Tibial nerve (tissue), 4 donors: ENCODE data around the gene ZFAND5. TPM values are rescaled to one million over a fixed set of nuclear protein-coding genes. Genes with fewer than 3 reads are reported as not detected.

Source experiments
- DNase-seq, 2 donors: peaks; one replicate each; pipeline ENCODE4 v3.0.0-alpha.2; 2019; ENCODE audit warnings: low spot score in 2 of 2
- H3K27ac ChIP-seq, 4 donors: fragments of 200-600 bp; sonication (generic) in 3 of 4; one replicate each; pipeline ENCODE4 v1.5.1; 2017 to 2019; ENCODE audit warnings: mild to moderate bottlenecking in 1 of 4
- H3K27me3 ChIP-seq, 2 donors: fragments of 200-600 bp; sonication (generic) in 1 of 2; one replicate each; pipeline versions ENCODE4 v1.5.1 to v1.6.0; 2017 to 2019
- H3K36me3 ChIP-seq, 3 donors: fragments of 200-600 bp; sonication (generic); one replicate each; pipeline ENCODE4 v1.5.1; 2018 to 2019
- H3K4me1 ChIP-seq, 4 donors: fragments of 200-600 bp; sonication (generic) in 3 of 4; one replicate each; pipeline ENCODE4 v1.5.1; 2017 to 2019
- H3K4me3 ChIP-seq, 4 donors: fragments of 200-600 bp; sonication (generic) in 3 of 4; one replicate each; pipeline ENCODE4 v1.5.1; 2017 to 2019; ENCODE audit warnings: mild to moderate bottlenecking in 1 of 4, moderate library complexity in 1 of 4
- H3K9me3 ChIP-seq, 4 donors: fragments of 200-600 bp; sonication (generic) in 3 of 4; one replicate each; pipeline ENCODE4 v1.5.1; 2017 to 2019
- EP300 ChIP-seq, 2 donors: sonication (generic); formaldehyde crosslinking; IDR thresholded peaks; one replicate each; pipeline ENCODE4 v1.6.1; 2017; ENCODE audit warnings: antibody characterized with exemption in 2 of 2, mild to moderate bottlenecking in 1 of 2
- POLR2A ChIP-seq, 2 donors: fragments of 450-650 bp; IDR thresholded peaks; one replicate each; pipeline ENCODE4 v1.6.1; 2017; ENCODE audit warnings: antibody characterized with exemption in 2 of 2, mild to moderate bottlenecking in 2 of 2, moderate library complexity in 2 of 2
- WGBS, 2 donors: methylation state at CpG; one replicate each; pipeline ENCODE4 v1.1.5; 2018; 5-methylcytosine and 5-hydroxymethylcytosine counted together
- total RNA-seq, 4 donors: library from RNA; depleted of rRNA; stranded (reverse); fragments of >200 nt; gene quantifications; one replicate each; pipeline ENCODE4 v1.1.0, GENCODE V29; 2016
- TF ChIP-seq, protein P1 (sequence below), 5 experiments: fragments of 200-600 bp in 3 of 5; fragments of 450-650 bp in 2 of 5; sonication (generic) in 3 of 5; IDR thresholded peaks; one replicate each; pipeline ENCODE4 v1.5.1; 2016 to 2019; ENCODE audit warnings: antibody characterized with exemption in 5 of 5, mild to moderate bottlenecking in 3 of 5, moderate library complexity in 2 of 5

The ZFAND5 gene
- total RNA-seq, 4 donors from 2014 or later = 907 to 1,573 (median 1,091) TPM

DNA sequence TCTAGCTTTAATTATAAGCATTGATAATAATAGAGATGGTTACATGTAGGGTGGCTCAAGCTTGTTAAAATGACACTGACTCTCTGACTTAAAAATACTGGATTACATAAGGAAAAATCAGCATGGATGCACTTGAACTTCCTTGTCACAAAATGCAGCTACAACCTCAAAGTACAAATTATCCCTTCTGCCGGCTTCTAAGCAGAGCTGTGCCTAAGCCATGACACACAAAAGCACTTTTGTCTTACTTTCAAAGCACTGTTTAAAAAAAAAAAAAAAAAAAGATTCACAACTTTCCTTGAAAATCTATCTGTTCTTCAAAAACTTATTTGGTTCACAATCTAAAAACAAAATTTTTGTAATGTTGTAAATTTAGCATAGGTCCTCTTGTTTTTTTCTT lies 36.4 kb upstream of the ZFAND5 start:
- Histone ChIP-seq H3K27ac (peak overlapping the region in 1 of 4 donors; percentile 16), H3K4me1 (peaks cover 0 to 10% (median 4%) of the 10 kb centered on the region in 4 donors), H3K4me3 (no peak overlapping the region), H3K36me3 (no peaks in the 10 kb centered on the region), H3K9me3 (no peaks in the 10 kb centered on the region), H3K27me3 (no peaks in the 10 kb centered on the region)
- DNase-seq = no peak
- WGBS, 2 donors = 35 to 37% methylated on average over 1 of the region's 1 CpG
- TF ChIP-seq POLR2A (IDR thresholded peaks at IDR 0.05) (no peak), EP300 (IDR thresholded peaks at IDR 0.05) (no peak)
- TF ChIP-seq, protein P1, sequence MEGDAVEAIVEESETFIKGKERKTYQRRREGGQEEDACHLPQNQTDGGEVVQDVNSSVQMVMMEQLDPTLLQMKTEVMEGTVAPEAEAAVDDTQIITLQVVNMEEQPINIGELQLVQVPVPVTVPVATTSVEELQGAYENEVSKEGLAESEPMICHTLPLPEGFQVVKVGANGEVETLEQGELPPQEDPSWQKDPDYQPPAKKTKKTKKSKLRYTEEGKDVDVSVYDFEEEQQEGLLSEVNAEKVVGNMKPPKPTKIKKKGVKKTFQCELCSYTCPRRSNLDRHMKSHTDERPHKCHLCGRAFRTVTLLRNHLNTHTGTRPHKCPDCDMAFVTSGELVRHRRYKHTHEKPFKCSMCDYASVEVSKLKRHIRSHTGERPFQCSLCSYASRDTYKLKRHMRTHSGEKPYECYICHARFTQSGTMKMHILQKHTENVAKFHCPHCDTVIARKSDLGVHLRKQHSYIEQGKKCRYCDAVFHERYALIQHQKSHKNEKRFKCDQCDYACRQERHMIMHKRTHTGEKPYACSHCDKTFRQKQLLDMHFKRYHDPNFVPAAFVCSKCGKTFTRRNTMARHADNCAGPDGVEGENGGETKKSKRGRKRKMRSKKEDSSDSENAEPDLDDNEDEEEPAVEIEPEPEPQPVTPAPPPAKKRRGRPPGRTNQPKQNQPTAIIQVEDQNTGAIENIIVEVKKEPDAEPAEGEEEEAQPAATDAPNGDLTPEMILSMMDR (IDR thresholded peaks at IDR 0.05) = no peak

DNA sequence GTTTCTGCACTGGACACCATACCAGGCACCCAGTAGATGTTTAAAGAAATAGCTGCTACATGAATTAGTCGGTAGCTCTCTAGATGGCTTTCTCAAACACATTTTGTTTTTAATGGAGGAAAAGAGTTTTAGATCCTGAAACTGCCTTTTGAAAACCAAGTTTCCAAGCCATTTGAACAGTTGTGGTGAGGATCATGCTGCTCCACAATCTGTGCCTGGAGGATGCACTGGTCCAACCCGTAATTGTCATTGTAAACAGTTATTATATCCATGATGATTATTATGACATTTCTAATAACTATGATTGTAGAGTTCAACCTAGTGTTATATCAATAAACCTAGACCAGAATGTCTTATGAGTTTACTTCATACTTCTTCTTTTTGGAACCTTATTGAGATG lies 35.9 kb upstream of the ZFAND5 start:
- Histone ChIP-seq H3K4me3 (no peak overlapping the region), H3K9me3 (no peaks in the 10 kb centered on the region), H3K4me1 (peaks cover 0 to 16% (median 7%) of the 10 kb centered on the region in 4 donors), H3K27ac (peak overlapping the region in 1 of 4 donors; percentile 16), H3K36me3 (no peaks in the 10 kb centered on the region), H3K27me3 (no peaks in the 10 kb centered on the region)
- DNase-seq = no peak
- WGBS, 2 donors = 44 to 60% methylated on average over 2 of the region's 2 CpGs
- TF ChIP-seq, protein P1 (IDR thresholded peaks at IDR 0.05) = no peak
- TF ChIP-seq POLR2A (IDR thresholded peaks at IDR 0.05) = no peak
- TF ChIP-seq EP300 (IDR thresholded peaks at IDR 0.05) = no peak

DNA sequence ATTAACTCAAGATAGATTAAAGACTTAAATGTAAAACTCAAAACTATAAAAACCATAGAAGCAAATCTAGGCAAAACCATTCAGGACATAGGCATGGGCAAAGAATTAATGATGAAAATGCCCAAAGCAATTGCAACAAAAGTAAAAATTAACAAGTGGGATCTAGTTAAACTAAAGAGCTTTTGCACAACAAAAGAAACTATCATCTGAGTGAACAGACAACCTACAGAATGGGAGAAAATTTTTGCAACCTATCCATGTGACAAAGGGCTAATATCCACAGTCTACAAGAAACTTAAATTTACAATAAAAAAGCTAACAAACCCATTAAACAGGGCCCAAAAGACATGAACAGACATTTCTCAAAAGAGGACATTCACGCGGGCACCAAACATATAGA lies 34.4 kb upstream of the ZFAND5 start:
- 92 to 98% methylated on average over 2 of the region's 2 CpGs for WGBS, 2 donors
- H3K27ac ChIP-seq = no peak overlapping the region
- H3K9me3 ChIP-seq = no peaks in the 10 kb centered on the region
- H3K36me3 ChIP-seq = no peaks in the 10 kb centered on the region
- H3K4me1 ChIP-seq = peaks cover 0 to 18% (median 7%) of the 10 kb centered on the region in 4 donors
- H3K4me3 ChIP-seq = no peak overlapping the region
- TF ChIP-seq POLR2A (IDR thresholded peaks at IDR 0.05) (no peak), EP300 (IDR thresholded peaks at IDR 0.05) (no peak)
- TF ChIP-seq, protein P1 (IDR thresholded peaks at IDR 0.05) = no peak
- no peak for DNase-seq
- no peaks in the 10 kb centered on the region for H3K27me3 ChIP-seq

DNA sequence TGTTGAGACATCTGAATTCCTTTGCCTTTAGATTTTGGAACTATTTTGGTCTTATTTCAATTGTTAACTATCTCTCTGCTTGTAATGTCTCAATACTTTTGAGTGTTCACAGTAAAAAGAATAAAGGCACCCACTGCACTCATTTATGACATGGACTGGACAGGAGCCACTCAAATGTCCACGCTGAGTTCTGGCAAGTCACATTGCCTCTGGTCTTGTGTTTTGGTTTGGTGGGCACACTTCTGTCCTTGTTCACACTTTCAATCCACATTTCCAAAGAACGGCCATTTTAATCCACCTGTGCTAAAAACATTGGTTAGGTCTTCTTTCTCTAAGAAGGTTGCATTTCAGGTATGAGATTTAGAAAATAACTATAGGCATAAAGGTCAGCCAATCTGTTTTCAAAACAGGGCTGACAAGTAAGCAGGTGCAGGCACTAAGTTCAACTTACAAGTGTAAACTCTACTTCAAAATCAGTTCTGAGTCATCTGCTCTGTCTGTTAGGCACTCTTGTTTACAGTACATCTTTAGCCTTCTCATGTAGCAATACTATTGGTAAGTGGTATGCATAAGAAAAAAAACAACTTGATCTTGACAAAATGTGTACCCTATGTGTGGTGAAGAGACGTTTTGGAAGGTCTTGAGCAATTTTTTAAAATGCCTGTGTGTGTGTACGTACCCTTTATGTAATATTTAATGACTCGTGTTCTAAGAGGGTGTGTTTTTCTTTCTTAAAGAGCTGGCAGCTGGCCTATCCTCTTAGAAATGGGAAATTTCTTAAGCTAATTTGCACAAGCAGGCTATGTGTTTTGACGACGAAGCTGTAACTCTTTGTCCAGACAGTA lies 31.5 kb upstream of the ZFAND5 start:
- WGBS, 2 donors = 30 to 32% methylated on average over 7 of the region's 7 CpGs
- H3K27ac ChIP-seq = peak overlapping the region in 3 of 4 donors; percentile 0 to 55 (median 50)

DNA sequence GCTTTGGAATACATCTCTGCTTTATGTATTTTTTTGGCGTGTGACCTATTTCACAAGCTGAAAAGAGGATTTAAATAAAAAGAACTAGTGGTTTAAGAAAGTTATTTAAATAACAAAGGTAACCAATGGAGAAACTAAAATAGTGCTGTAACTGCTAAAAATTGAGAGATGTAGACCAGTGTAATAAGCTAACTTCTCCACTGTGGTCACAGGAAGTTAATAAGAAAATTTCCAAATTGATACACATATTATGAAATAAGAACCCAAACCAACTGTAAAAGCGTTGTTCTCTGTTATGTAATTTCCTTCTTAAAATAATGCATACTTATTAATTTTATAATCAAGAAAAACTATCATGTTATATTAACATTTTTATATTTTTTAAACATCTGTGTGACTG lies 29.1 kb upstream of the ZFAND5 start:
- TF ChIP-seq, protein P1 (IDR thresholded peaks at IDR 0.05) = no peak
- TF ChIP-seq EP300 (IDR thresholded peaks at IDR 0.05) = no peak
- no peak for TF ChIP-seq POLR2A (IDR thresholded peaks at IDR 0.05)

More for the DNA sequence above, 31.5 kb upstream of the ZFAND5 start:
- Histone ChIP-seq H3K4me3 (no peak overlapping the region), H3K4me1 (peaks cover 0 to 18% (median 7%) of the 10 kb centered on the region in 4 donors), H3K27me3 (no peaks in the 10 kb centered on the region), H3K9me3 (no peaks in the 10 kb centered on the region), H3K36me3 (no peaks in the 10 kb centered on the region)
- no peak for DNase-seq
- no peak for TF ChIP-seq POLR2A (IDR thresholded peaks at IDR 0.05)
- peak in 1 of 2 donors; percentile 37 for TF ChIP-seq EP300 (IDR thresholded peaks at IDR 0.05)
- TF ChIP-seq, protein P1 (IDR thresholded peaks at IDR 0.05) = no peak

More for the DNA sequence above, 29.1 kb upstream of the ZFAND5 start:
- Histone ChIP-seq H3K27me3 (no peaks in the 10 kb centered on the region), H3K27ac (no peak overlapping the region), H3K9me3 (no peaks in the 10 kb centered on the region), H3K4me1 (peaks cover 0 to 18% (median 7%) of the 10 kb centered on the region in 4 donors), H3K36me3 (no peaks in the 10 kb centered on the region), H3K4me3 (no peak overlapping the region)
- DNase-seq = no peak
- WGBS, 2 donors = 59 to 70% methylated on average over 2 of the region's 2 CpGs
